HEK293T (cell line): ENCODE results near the gene FCAMR.

Experiments
- FOXK2 ChIP-seq: fragments of 450-650 bp; IDR thresholded peaks from 2 replicates; pipeline ENCODE4 v1.6.1; 2016; ENCODE audit warnings: mild to moderate bottlenecking
- SP1 ChIP-seq: fragments of 450-650 bp; IDR thresholded peaks from 2 replicates; pipeline ENCODE4 v1.6.1; 2017
- ZNF384 ChIP-seq: fragments of 450-650 bp; IDR thresholded peaks from 2 replicates; pipeline ENCODE4 v1.6.1; 2016

- TF ChIP-seq SP1 (no peak), FOXK2 (no peak), ZNF384 (no peak)
Measured at GRCh38 chr1:206982216-206982615, 12.0 kb upstream of the FCAMR start.
